ENCODE results near the gene ANXA1.

DNA sequence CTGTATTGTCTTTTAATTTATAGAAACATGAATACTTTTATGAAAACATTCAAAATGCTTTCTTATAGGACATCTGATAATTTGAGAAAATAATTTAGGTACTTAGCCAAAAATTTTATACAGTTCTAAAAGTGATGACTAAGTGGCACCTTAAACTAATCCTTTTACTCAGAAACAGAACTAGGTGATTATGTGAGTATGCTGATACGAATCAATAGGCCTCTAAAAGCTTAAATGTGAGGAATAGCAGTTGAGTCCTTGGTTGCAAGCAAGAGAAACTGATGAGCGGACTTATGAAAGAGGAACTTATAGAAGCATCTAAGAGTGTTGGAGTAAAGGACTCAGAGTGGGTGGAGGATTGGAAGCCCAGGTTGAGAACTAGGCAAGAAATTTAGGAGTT, 26.4 kb downstream of the ANXA1 start:
- no peak for TF ChIP-seq POLR2AphosphoS5 (IDR thresholded peaks at IDR 0.05)
- TF ChIP-seq, protein P1, sequence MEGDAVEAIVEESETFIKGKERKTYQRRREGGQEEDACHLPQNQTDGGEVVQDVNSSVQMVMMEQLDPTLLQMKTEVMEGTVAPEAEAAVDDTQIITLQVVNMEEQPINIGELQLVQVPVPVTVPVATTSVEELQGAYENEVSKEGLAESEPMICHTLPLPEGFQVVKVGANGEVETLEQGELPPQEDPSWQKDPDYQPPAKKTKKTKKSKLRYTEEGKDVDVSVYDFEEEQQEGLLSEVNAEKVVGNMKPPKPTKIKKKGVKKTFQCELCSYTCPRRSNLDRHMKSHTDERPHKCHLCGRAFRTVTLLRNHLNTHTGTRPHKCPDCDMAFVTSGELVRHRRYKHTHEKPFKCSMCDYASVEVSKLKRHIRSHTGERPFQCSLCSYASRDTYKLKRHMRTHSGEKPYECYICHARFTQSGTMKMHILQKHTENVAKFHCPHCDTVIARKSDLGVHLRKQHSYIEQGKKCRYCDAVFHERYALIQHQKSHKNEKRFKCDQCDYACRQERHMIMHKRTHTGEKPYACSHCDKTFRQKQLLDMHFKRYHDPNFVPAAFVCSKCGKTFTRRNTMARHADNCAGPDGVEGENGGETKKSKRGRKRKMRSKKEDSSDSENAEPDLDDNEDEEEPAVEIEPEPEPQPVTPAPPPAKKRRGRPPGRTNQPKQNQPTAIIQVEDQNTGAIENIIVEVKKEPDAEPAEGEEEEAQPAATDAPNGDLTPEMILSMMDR (IDR thresholded peaks at IDR 0.05), result no peak

Data from stomach (tissue), 4 donors.